SK-N-DZ (cell line): ENCODE results near the gene OR12D2. TPM values are rescaled to one million over a fixed set of nuclear protein-coding genes. Genes with fewer than 3 reads are reported as not detected.
"Not testable (repeated sequence)": the region's sequence is repeated elsewhere in the genome, so short reads cannot be mapped to it uniquely, and the experiment has no call there.

Source experiments
- DNase-seq: peaks from one replicate; pipeline ENCODE4 v3.0.0-alpha.2; 2015; ENCODE audit warnings: low spot score
- polyA plus RNA-seq, 2 experiments: library from polyadenylated mRNA; depleted of rRNA; stranded (reverse); fragments of >200 nt; gene quantifications; 2 replicates each; pipeline ENCODE4 v1.2.3, GENCODE V29; 2014

OR12D2 gene, protein sequence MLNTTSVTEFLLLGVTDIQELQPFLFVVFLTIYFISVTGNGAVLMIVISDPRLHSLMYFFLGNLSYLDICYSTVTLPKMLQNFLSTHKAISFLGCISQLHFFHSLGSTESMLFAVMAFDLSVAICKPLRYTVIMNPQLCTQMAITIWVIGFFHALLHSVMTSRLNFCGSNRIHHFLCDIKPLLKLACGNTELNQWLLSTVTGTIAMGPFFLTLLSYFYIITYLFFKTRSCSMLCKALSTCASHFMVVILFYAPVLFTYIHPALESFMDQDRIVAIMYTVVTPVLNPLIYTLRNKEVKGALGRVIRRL
- not detected in 2 replicates for polyA plus RNA-seq (2014; cell fraction: cytosol; rRNA removed)
- not detected in 2 replicates for polyA plus RNA-seq (2014; cell fraction: nucleus; rRNA removed)

DNA sequence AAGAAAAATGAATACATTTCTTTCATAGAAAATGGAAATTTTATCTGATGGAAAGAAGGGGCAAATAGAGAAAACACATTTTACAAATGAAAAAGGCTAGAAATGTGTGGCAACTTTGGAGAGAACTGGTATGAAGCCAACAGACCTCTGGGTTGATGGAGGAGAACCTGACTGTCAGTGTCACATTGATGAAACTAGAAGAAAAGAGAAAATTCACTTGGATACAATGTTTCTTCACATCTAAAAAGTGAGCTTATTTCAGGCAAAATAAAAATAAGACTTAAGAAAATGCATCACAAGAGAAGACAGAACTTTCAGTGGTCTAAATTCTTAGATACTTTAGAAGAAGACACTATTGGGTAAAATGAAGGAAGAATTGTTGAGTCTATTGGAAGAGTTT is at the start of gene OR12D2:
OR12D2 (plus strand) TSS at position 301 of the 400 bp plus-strand sequence. CDS start 1,069 bp downstream, outside the sequence.
- DNase-seq: no peak

DNA sequence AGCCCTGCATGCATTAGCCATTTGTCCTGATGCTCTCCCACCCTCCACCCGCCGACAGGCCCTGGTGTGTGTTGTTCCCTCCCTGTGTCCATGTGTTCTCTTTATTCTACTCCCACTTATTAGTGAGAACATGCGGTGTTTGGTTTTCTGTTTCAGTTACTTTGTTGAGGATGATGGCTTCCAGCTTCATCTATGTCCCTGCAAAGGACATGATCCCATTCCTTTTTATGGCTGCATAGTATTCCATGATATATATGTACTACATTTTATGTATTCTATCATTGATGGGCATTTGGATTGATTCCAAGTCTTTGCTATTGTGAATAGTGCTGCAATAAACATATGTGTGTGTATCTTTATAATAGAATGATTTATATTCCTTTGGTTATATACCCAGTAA is 46.1 kb upstream of the OR12D2 start:
- DNase-seq: not testable (repeated sequence)

DNA sequence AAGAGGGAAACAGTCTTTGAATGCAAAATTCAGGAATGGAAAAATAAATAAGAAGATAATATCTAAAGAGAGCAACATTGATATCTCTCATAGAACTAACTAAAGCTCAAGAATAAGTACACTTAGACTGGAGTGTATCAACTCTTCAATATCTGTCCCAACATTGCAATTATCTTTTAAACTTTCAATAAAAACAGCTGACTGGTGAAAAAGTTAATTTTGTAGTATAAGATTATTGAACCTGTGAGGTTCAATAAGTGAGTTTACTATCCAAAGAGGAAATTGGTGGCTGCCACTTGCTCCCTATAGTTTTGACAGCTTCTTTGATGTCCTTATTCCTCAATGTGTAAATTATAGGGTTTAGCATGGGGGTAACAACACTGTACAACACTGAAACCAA is 40.5 kb upstream of the OR12D2 start:
- DNase-seq: no peak

DNA sequence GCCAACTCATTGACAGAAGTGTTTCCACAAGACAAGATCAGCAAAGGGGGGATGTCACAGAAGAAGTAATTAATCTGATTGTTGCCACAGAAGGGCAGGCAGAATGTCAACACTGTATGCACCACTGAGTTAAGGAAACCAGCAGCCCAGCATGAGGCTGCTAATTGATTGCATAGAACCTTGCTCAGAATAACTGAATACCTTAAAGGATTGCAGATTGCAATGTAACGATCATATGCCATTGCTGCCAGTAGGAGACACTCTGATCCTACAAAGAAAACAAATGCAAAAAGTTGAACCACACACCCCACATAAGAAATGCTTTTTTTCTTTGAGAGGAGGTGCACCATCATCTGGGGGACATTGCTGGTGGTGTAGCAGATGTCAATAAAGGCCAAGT is 39.8 kb upstream of the OR12D2 start:
- no peak for DNase-seq

DNA sequence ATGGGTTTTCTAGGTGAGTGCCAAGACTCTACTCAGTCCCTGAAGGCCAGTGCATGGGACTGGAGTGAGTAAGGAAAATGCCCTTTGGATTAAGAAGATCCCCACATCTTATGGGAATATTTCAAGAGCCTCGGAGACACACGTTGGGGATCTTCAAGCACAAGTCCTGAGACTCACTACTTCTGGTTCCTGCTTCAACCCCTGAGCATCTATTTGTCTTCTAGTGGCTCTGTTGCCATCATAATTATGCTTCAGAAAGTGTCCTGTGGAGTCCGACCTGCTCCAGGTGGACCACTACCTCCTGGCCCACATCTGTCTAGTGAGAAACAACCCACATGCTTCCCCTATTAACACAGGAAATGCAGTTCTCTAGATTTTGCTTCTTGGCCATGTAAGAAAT is 26.7 kb upstream of the OR12D2 start, which contains the start of gene OR5V1:
OR5V1 (minus strand) TSS at position 101 of the 400 bp plus-strand sequence. CDS start 12,670 bp downstream, outside the sequence.
- DNase-seq: no peak

DNA sequence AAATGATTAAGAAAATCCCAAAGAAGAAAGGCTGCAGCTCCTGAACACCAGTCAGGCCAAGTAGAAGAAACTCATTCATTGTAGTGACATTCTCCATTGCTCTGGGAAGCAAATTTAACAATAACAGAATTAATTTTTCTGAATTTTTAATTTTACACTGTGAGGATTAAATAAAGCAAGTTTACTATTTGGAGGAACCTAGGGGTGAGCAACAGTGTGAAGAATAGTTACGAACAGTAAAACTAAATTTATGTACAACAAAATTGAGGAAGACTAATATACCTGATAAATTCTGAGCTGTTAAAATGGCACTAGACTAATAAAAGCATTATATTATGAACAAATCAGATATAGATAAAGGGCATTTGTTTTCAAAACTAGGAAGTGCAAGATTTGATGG is 20.2 kb upstream of the OR12D2 start, which contains the start of gene OR12D3:
OR12D3 (minus strand) TSS at position 101 of the 400 bp plus-strand sequence; CDS start at position 97, 4 bp downstream.
- DNase-seq: no peak

DNA sequence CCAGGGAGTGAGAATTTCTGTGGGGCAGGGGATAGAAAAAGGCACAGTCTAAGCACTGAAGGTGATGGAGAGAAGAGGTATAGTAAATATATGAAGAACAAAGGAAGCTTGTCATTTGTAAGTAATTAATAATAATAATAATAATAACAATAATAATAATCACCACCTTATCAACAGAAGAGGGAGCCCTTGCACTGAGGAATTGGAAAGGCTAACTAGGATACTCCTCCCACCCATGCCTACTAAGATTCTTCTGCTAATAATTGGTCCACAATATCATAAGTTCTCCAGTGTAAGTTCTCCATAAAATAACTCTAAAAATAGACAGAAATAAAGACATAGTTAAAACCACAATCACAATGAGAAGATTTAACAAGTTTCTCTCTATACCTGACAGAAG is 19.4 kb upstream of the OR12D2 start:
- DNase-seq: no peak

DNA sequence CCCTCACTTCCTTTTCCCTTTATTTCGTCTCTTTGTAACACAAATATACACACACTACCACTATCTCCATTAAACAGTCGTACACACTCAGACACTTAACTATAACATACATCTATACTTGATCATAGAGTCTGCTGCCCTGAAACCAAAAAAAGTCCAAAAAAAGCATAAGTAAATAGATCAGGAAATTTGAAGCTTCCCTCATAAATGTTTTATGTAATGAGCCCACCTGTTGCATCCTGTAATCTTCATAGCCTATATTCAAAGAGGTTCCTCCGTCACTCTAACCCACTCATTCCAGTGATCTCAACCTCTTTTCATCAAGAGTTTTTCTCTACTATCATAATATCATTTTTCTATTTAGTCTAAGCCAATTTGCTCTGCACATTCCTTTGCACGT is 6.9 kb upstream of the OR12D2 start:
- DNase-seq: no peak

DNA sequence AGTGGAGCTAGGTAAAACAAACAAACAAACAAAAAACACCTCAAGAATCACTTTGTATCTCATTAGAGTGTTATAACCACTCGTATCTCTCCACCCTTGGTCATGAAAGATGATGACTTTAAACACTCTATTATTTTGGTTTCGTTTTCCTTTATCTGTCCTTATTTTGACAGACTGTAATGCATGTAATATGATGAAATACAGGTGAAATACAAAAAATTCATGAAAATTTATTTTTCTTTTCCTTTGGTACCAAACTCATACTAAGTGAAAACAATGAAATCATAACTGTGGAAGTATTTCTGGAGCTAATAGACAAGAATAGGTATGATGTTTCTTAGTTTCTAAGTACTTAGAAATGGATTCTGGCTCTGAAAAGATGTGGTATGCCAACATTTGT is 4.1 kb downstream of the OR12D2 start:
- DNase-seq: no peak

DNA sequence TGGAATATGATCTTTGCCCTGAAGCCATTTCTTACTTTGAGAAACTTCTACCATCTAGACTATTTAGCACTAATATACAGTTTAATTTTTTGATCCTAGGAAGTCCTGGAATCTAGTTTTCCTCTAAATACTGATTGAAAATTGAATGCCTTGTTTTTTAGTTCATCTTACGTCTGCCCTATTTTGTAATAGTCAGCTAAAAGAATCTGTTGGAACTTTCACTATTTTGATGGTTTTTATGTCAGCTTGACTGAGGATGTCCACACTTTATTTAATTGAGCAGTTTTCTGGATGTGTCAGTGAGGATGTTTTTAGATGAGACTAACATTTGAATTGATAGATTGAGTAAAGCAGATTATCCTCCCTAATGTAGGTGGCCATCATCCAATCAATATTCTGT is 8.4 kb downstream of the OR12D2 start:
- no peak for DNase-seq

DNA sequence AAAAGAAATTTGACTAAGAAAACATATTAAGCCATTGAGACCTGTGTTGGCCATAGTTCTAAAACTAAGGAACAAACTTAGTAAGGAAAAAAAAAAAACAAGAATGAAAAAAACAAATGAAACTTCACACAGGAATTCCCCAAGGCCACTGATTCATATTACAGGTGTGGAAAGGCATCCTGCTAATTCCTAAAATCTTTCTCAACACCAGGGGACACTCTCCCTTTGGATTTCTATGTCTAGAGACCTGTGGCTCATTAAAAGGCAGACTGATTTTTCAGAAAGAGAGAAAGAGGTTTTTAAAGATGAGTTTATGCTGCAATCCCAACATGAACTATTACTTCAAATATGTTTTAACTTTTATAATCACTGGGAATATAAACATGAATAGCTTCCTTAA is 19.2 kb downstream of the OR12D2 start, which contains the start of gene OR12D1:
OR12D1 (plus strand) TSS at position 341 of the 400 bp plus-strand sequence.
- no peak for DNase-seq

DNA sequence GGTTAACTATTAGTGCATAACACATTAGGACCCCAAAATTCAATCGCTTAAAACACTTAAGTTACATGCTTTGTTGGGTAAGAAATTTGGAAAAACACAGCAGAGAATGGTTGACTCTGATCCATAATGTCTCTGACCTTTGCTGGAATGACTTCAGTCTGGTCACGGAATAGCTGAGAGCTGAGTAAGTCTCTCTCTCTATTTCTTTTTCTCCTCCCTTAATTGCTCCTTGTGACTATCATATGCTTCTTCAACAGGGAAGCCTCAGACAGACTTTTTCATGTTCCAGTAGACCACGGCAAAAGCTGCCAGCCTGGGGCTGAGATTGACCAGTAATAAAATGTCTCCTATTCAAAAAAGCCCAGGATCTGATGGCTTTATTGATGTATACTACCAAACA is 24.1 kb downstream of the OR12D2 start:
- DNase-seq: no peak

DNA sequence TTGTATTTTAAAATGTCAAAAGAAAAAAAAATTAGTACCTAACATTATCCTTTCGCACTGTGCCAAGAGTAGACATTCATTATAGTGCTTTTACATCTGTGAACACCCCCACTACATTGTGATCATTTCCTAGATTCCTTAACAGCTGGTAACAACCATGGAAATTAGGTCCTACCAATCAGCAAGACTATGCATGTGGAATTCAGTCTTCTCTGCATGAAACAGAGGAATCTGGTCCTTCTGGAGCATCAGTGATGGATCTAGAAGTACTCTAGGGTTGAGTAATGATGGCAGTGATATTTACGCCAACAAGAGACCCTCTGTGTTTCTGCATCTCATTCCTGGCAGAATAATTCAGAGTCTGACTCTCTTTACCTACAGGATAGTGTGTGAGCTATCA is 28.7 kb downstream of the OR12D2 start:
- no peak for DNase-seq

DNA sequence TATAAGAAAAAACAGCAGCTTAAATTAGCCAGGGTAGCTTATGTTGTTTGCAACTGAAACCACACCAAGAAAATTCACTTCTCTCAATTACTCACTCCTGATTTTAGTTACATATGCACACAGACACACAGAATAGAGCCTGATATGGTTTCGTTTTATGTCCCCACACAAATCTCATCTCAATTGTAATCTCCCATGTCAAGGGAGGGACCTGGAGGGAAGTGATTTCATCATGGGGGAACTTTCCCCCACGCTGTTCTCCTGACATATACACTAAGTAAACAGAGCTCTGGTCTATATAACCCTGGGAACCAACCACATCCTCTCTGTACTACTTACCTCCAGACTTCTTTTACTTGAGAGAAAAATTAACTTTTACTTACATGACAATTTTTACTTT is 29.1 kb downstream of the OR12D2 start:
- no peak for DNase-seq

DNA sequence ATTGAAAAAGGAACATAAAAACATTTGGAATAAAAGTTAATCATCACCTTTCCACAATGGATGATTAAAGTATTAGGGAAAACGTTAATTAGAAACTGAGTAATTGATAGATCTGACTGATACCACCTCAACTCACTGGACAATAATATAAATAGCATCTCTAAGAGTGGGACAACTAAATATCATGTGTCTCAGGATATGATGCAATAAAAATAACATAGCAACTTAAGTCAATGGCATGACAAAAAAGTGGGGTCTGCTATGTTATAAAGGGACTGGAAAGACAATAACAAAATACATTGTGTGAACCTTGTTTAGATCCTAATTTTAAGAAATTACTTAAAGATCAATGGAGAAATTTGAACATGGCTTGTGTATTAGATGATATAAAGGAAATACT is 29.6 kb downstream of the OR12D2 start:
- no peak for DNase-seq

DNA sequence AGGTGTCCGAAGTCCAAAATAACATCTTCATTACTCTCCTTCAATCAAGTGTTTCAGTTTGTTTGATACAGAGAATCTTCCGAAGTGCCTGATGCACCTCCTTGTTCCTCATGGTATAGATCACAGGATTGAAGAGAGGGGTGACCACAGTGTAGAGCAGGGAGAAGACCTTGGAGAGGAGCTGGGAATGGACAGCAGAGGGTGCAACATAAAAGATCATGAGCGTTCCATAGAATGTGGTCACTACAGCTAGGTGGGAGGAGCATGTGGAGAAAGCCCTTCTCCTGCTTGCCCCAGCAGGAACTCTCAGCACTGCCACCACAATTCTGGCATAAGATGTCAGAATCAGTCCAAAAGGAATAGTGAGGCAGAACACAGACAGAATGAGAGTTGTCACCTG is 31.2 kb downstream of the OR12D2 start:
- no peak for DNase-seq

DNA sequence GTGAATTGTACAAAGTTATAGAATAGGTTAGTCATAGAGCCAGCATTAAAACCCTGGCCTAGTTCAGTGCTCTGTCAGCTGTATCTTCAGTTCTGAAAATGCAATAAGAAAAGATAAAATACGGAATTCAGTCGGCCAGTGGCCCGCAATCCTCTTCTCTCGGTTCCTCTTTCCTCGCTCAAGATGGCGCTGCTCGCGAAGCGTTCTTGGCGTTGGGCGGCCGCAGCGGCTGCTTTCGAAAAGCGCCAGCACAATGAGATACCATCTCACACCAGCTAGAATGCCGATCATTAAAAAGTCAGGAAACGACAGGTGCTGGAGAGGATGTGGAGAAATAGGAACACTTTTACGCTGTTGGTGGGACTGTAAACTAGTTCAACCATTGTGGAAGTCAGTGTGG is 41.3 kb downstream of the OR12D2 start:
- DNase-seq: not testable (repeated sequence)

DNA sequence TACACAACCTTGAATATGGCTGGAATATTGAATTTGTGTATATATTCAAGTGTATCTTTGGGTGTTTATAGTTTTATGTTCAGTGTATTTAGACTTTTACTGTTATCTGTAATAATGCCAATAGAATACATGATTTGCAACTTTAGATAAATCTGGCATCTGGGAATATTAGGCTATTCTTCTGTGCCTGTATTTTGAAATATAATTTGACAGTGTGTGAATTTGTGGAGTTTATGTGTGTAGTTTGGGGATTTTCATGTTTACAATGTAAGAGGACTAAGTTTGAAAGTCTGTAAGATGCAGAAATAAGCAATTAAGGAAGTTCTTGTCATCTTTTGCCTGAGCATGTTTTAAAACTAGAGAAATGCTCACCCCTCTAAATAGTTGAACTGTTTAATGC is 43.6 kb downstream of the OR12D2 start, which contains the start of gene OR10C1:
OR10C1 (plus strand) TSS at position 301 of the 400 bp plus-strand sequence. CDS start 710 bp downstream, outside the sequence.
- DNase-seq: no peak

DNA sequence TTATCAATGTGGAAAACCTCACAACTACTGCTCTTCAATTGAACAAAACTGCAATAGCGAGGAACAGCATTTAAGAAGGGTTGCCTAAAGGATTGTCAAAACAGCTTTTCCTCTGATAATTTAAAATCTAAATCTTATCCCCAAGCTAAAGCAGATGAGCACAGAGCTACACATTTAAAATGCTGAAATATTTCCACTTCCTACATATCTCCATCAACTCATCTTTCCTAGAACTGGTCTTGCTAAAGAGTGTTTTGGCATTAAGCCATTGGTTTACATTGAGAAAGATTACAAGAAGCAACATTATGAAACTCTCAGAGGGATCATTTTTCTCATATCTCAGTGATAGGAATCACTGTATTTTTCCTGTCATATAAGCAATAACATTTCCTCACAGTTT is 47.3 kb downstream of the OR12D2 start:
- DNase-seq: no peak

DNA sequence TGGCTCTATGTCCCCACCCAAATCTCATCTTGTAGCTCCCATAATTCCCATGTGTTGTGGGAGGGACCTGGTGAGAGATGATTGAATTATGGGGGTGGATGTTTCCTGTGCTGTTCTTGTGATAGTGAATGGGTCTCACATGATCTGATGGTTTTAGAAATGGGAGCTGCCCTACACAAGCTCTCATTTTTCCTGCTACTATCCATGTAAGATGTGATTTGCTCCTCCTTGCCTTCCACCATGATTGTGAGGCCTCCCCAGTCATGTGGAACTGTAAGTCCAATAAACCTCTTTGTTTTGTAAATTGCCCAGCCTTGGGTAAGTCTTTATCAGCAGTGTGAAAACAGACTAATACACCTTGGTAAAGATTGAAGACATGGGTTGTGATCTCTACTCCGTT is 48.6 kb downstream of the OR12D2 start:
- not testable (repeated sequence) for DNase-seq
